Stimulated activated CD8-positive, alpha-beta memory T cell treated with anti-CD3 and anti-CD28 coated beads, Interleukin-12 subunit alpha, Interleukin-12 subunit beta, amount 100 ng/mL, for 24 hours (primary cell): ENCODE data around the gene STARD3.

Experiments
- DNase-seq: peaks from one replicate; pipeline ENCODE4 v3.0.0-alpha.2; 2020; ENCODE audit errors: extremely low read depth

Gene STARD3

DNA sequence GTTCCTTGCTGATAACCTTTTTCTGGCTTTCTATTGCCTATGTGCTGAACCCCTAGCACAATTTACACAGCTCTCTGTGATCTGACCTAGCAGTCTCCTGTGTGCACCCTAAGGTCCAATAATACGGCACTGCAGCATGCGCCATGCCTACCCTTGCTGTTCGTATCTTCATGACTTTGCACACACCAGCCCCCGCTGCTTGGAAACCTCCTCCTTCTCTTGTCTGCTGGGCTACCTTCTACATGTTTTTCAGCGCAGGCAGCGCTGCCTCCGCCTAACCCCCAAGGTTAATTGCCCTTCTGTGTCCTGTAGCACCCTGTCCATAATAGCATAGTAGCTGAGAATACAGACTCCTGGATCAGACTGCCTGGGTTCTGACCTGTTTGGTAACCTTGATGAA is 1.4 kb downstream of the STARD3 start:
- no peak for DNase-seq

DNA sequence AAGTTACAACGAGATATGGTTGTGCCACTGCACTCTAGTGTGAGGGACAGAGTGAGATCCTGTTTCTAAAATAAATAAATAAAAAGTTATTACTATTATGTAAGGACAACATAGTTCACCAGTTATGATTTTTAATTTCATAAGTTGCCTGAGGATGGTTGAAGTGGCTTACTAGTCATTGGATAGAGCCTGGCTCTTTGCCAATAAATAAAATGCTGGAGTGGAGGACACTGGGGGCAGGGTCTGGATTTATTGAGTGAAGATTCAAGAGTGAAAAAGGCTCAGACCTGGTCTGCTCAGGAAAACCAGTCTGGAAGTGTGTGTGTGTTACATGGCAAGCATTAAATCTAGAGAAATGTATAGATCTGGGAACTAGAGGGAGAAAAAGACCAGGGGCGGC is 2.1 kb downstream of the STARD3 start:
- no peak for DNase-seq

- no peak for DNase-seq
Observed at GRCh38 chr17:39639566-39640458, 2.9 kb downstream of the STARD3 start.

- DNase-seq, result no peak
Observed at GRCh38 chr17:39640591-39641031, 3.7 kb downstream of the STARD3 start.

DNA sequence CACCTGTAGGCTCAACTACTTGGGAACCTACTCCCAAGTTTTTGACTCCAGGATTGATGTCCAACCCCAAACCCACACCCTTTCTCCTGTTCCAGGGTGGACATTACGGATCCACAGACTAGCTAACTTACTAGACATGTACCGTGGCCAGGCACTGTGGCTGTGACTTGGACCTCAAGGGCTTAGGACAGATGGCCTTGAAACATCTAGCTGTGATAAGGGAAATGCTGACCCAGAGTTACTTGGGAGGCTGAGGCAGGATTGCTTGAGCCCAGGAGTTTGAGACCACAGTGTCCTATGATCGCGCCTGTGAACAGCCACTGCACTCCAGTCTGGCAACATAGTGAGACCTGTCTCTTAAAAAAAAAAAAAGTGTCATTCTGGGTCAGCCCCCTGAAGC is 4.2 kb downstream of the STARD3 start:
- DNase-seq, result no peak

DNA sequence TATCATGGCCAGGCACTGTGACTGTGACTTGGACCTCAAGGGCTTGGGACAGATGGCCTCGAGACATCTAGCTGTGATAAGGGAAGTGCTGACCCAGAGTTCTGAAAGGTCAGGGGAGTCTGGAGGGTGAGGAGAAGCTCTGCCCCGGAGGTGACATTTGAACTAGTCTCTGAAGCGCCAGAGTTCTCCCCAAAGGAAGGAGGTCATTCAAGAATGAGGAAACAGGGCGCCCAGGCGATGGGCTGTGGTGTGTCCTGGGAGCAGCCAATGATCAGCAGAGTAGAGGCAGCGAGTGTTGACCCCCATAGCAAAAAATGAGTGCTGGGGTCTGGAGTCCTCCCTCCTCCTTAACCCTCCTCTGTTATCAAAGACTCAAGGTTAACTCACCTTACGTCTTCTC is 4.9 kb downstream of the STARD3 start:
- no peak for DNase-seq

DNA sequence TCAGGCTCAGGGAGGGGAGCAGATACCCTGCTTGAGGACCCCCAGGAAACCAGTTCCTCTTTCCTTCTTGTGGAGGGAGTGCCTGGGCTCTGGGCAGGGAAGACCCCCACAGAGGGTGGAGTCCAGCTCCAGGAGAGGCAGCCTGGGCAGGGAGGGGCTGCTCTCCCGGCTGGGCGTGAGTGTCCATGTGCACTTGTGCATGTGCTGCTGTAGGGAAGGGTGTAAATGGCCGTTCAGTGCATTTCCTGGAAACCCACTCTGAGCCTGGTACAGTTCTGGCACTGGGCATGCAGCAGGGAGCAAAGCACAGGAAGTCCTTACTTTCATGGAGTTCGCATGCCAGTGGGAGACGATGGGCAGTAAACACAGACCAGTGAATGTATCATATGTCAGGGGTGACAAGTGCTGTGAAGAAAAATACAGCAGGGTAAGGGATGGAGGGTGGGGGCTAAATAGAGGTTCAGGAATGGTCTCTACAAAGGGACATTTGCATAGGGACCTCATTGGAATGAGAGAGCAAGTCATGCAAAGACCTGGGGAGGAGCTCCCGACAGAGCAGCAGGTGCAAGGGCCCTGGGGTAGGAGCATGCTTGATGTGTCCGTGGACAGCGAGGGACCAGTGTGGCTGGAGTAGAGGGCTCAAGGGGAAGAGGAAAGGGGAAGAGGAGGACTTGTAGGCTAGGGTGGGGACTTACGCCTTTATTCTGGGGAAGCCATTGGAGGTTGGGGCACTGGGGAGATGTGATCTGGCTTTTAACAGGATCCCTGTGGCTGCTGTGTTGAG is 5.5 kb downstream of the STARD3 start:
- no peak for DNase-seq

- no peak for DNase-seq
Observed at GRCh38 chr17:39643271-39643670, 6.3 kb downstream of the STARD3 start.

DNA sequence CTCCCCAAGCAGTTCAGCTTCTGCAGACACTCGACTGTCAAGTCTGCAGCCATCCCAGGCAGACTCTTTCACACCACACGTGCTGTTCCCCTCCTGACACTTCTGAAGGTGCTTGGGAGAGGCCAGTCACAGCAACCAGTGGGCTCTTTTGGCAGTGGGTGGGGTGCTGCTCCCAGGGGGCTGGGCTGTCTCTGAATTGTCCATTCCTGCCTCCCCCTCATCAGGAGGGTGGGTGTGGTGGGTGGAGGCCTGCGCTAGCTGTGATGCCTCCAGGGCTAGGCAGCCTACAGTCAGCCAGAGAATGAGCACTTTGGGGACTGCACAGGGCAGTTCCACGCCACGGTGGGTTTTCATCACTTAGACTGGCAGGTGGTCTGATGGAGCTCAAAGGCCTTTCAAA is 10.3 kb downstream of the STARD3 start:
- DNase-seq, result no peak

- no peak for DNase-seq
Observed at GRCh38 chr17:39648616-39649366, 11.8 kb downstream of the STARD3 start.

GRCh38 chr17:39650121-39650579 is 13.2 kb downstream of the STARD3 start:
- DNase-seq, result no peak

DNA sequence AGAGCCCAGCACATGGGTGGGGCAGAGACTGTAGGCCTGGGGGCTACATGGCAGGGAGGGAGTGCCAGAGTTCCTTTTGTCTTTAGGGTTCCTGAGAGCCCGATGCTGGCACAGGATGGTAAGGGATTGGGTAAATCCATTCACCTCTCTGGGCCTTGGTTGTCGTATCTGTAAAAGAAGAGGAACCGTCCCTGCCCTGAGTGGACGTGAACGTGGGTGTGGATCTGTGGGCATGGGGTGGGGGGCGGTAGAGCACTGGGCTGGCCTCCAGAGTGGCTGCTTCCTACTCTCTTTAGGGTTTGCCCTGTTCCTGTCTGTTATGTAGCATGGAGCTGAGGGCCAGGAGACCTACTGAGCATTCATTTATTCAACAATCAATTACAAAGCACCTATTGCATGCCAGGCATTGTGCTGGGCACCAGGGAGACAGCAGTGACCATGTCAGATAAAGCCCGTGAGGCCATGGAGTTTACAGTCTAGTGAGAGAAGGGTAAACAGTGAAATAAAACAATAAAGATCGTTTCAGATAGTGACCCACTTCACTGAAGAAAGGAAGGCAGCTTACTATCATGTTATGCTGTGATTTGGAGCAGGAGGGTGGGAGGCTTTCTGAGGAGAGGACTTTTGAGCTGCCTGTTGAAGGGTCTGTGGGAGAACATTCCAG is 15.1 kb downstream of the STARD3 start:
- no peak for DNase-seq

GRCh38 chr17:39652587-39653315 is 15.8 kb downstream of the STARD3 start:
- DNase-seq, result no peak

DNA sequence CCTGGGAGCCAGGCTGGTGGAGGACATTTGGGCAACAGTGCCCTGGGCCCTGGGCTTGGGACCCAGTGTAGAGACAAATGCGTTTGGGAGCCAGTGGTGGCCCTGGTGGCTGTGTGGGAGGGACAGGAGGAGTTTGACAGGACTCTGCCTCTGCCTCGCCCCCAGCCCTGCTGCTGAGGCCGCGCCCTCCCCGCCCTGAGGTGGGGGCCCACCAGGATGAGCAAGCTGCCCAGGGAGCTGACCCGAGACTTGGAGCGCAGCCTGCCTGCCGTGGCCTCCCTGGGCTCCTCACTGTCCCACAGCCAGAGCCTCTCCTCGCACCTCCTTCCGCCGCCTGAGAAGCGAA is 16.3 kb downstream of the STARD3 start:
- DNase-seq, result no peak

- peak; percentile 45 for DNase-seq
Observed at GRCh38 chr17:39653662-39654331, 16.9 kb downstream of the STARD3 start.

DNA sequence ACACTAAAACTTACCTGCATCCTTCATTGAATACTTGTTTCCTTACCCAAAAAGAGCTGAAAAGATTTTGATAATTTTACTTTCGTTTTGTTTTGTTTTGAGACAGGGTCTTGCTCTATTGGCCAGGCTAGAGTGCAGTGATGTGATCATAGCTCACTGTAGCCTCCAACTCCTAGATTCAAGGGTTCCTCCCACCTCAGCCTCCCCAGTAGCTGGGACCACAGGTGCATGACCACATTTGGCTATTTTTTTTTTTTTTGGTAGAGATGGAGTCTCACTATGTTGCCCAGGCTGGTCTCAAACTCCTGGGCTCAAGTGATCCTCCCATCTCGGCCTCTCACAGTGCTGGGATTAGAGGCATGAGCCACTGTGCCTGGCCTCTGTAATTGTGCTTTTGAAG is 18.2 kb downstream of the STARD3 start:
- DNase-seq, result no peak

DNA sequence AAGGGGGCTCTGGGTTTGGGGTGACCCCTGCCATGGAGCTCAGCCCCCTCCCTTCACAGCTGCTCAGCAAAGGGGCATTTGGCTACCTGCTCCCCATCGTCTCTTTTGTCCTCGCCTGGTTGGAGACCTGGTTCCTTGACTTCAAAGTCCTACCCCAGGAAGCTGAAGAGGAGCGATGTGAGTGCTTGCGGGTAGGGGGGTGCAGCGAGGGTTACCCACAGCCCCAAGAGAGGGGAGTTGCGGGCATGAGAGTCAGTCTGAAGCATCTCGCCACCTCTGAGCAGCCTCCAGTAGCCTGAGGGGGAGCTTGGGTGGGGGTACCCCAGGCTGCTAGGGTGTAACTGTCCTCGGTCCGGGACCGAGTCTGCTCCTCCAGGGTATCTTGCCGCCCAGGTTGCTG is 21.4 kb downstream of the STARD3 start:
- DNase-seq, result no peak

- no peak for DNase-seq
Observed at GRCh38 chr17:39658760-39659159, 21.8 kb downstream of the STARD3 start.

DNA sequence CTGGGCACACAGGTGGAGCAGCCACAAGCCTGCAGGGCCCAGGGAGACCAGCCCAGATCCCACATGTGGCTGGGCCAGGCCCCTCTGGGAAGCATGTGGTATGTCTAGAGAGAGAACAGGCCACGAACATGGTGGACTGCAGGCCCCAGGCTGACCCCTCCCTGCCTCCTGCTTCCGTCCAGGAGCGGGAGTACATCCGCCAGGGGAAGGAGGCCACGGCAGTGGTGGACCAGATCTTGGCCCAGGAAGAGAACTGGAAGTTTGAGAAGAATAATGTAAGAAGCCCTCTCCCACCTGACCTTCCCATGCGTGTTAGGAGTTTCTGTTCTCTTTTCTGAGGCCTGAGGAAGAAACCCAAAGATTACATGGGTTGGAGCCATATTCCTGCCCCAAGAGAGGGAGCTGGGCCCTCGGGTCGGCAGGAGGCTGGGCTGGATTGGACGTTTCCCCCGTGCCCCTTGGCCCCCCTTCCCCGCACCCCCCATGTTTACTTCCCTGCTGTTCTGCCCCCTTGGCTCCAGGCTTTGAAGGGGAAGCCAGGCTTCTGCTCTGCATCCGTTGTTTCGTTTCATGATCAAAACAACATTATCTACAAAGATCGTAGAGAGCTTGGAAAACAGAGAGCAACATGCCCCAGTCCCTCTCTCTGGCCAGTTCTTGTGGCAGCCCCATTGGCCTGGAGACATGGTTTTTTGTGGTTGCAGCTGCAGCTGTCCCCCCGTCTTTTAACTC is 22.5 kb downstream of the STARD3 start:
- no peak for DNase-seq

DNA sequence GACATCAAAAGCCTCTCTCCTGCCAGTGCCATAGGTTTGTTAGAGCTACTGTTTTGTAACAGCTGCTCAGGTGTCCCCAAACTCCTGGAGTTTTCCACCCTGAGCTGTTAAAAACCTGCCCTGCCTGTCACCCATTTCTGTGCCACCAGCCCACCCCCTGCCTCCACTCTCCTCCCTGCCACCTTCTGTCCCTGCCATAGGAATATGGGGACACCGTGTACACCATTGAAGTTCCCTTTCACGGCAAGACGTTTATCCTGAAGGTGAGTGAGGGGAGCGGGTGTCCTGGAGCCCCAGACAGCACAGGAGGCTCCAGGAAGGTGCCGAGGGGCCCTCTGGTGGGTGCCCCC is 23.0 kb downstream of the STARD3 start:
- DNase-seq, result no peak
